Medulla oblongata (tissue), 1 donor: Measurements from ENCODE around the gene OSGIN1.
A peak's percentile ranks its signal among the peaks of the same experiment; 100 is the strongest.
"Not testable (repeated sequence)": the region's sequence is repeated elsewhere in the genome, so short reads cannot be mapped to it uniquely, and the experiment has no call there.

Source experiments
- DNase-seq: peaks from one replicate; pipeline ENCODE4 v3.0.0-alpha.2; 2015; ENCODE audit errors: extremely low spot score

The OSGIN1 gene

GRCh38 chr16:83940630-83941378 is 12.2 kb upstream of the OSGIN1 start:
- no peak for DNase-seq

GRCh38 chr16:83941546-83941945 is 11.5 kb upstream of the OSGIN1 start:
- not testable (repeated sequence) for DNase-seq

GRCh38 chr16:83942074-83942473 is 11.0 kb upstream of the OSGIN1 start:
- DNase-seq: no peak

GRCh38 chr16:83942815-83943515 is 10.1 kb upstream of the OSGIN1 start:
- no peak for DNase-seq

GRCh38 chr16:83943516-83944050 is 9.5 kb upstream of the OSGIN1 start:
- no peak for DNase-seq

GRCh38 chr16:83945587-83945986 is 7.5 kb upstream of the OSGIN1 start:
- DNase-seq: no peak

GRCh38 chr16:83946154-83946780 is 6.8 kb upstream of the OSGIN1 start:
- no peak for DNase-seq

GRCh38 chr16:83946781-83947566 is 6.1 kb upstream of the OSGIN1 start:
- no peak for DNase-seq

- DNase-seq: no peak
Observed at GRCh38 chr16:83947642-83948234, 5.3 kb upstream of the OSGIN1 start.

- no peak for DNase-seq
Observed at GRCh38 chr16:83948914-83949723, 3.9 kb upstream of the OSGIN1 start.

- DNase-seq: no peak
Observed at GRCh38 chr16:83949724-83950001, 3.4 kb upstream of the OSGIN1 start.

- not testable (repeated sequence) for DNase-seq
Observed at GRCh38 chr16:83950862-83951399, 2.1 kb upstream of the OSGIN1 start.

- DNase-seq: no peak
Observed at GRCh38 chr16:83951544-83951943, 1.5 kb upstream of the OSGIN1 start.

GRCh38 chr16:83952587-83952939 is 477 bp upstream of the OSGIN1 start:
- DNase-seq: no peak

GRCh38 chr16:83953796-83954576 is 946 bp downstream of the OSGIN1 start:
- DNase-seq: peak; percentile 44

GRCh38 chr16:83954577-83955016 is 1.6 kb downstream of the OSGIN1 start:
- no peak for DNase-seq

- DNase-seq: no peak
Observed at GRCh38 chr16:83955218-83956130, 2.4 kb downstream of the OSGIN1 start.
